ENCODE measurements around the gene OR4D6.

The OR4D6 gene

DNA sequence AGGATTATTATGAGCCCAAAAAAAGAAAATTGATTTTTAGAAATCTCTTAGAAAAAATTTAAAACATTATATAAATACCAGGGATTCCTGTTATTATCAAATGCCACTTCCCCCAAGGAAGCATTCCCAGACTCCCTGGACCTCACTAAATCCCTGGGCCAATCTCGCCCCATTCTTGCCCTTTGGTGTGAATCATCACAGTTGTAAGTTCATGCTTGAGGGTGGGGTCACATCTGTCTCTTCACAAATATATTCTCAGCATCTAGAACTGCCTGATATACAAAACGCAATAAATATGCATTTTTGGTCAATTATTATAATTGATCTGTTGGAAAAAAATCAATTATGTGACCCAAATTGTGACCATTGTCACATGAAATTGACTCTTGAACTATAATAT lies 8.3 kb upstream of the OR4D6 start:
- DNase-seq (ENCODE audit: low read depth in 1 of 2, low spot score in 1 of 2), result no peak
- in situ Hi-C loops (cut with HindIII; ENCODE audit: low pct_unique_long_range_greater_than_20kb, low sequenced_read_pairs), result no loop called here
- no peak for TF ChIP-seq JUND (IDR thresholded peaks at IDR 0.05; ENCODE audit: low read depth)

DNA sequence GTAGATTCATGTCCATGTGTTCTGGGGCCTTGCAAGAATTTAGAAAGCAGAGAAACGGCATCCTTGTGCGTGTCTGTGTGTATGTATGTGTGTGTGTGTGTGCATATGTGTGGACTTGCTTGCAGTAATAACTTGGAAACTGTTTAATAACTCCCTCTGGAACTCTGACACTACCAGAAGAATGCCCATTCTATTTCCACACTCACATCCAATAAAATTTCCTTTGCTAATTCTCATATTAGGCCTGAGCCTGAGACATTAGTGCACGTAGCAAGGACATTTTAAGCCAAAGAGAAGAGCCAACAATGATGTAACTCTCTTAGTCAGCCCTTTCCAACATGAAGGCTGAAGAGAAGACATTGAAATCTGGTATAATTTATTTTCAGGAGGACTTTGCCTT lies 3.2 kb downstream of the OR4D6 start:
- no peak for TF ChIP-seq JUND (IDR thresholded peaks at IDR 0.05; ENCODE audit: low read depth)
- no peak for DNase-seq (ENCODE audit: low read depth in 1 of 2, low spot score in 1 of 2)
- in situ Hi-C loops (cut with HindIII; ENCODE audit: low pct_unique_long_range_greater_than_20kb, low sequenced_read_pairs), result no loop called here

DNA sequence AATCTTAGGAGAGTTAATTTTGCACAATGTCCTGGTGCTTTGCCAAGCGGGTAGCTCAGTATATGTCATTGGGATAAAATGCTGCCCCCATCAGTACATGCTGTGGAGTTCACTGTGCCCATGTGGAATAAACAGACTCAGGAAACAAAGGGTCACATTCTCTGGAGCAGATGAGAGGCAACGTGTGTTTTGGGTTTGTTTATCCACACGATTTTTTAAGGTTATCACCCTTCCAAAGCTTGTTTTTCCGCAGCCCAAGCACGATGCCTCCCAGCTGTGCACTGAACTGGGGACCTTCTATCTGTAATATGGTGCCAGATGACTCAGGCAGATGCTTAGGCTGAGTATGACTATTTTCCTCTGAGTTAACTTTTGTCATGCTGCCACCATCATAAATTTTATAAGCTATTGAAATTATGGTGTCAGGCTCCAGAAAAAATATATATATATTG lies 6.5 kb downstream of the OR4D6 start:
- TF ChIP-seq JUND (IDR thresholded peaks at IDR 0.05; ENCODE audit: low read depth), result no peak
- in situ Hi-C loops (cut with HindIII; ENCODE audit: low pct_unique_long_range_greater_than_20kb, low sequenced_read_pairs), result no loop called here
- no peak for DNase-seq (ENCODE audit: low read depth in 1 of 2, low spot score in 1 of 2)

DNA sequence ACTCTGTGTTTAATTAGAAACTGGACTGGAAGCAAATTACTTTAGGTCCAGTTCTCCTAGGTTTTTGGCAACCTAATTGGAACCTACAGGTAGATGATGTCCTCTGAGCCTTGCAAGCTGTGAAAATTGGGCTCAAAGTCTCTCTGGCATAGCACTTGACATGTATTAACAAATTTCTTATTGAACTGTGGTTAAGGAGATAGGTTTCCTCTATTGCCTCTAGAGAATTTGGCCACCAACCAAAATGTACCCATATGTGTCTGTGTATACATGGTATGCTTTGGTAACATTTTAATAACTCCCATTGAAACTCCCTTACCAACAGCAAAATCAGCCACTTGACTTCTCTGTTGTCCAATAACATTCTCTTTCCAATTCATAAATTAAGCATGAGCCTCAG lies 16.3 kb downstream of the OR4D6 start, which contains the start of gene OR4D10:
TSS of gene OR4D10 (plus strand) at position 301 of the 400 bp plus-strand sequence. CDS start 4,115 bp downstream, outside the sequence.
- TF ChIP-seq JUND (IDR thresholded peaks at IDR 0.05; ENCODE audit: low read depth), result no peak
- in situ Hi-C loops (cut with HindIII; ENCODE audit: low pct_unique_long_range_greater_than_20kb, low sequenced_read_pairs), result no loop called here
- no peak for DNase-seq (ENCODE audit: low read depth in 1 of 2, low spot score in 1 of 2)

DNA sequence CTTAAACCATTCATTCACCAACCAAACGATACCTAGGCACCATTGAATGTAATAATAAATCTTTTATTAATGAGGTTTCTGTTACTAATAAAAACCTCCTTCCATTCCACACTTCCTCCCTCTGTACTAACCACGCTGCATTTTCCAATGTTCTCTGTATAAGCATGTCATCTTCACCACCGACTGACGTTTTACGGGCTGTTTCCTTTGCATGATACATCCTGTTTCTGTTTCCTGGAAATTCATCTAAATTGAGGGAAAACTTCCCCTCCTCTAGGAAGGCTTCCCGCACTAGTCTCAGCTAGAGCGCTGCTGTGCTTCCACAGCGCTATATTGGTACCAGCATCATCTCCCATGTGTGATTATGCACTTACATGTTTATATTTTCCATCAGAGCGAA lies 18.4 kb downstream of the OR4D6 start:
- DNase-seq (ENCODE audit: low read depth in 1 of 2, low spot score in 1 of 2), result no peak
- no peak for TF ChIP-seq JUND (IDR thresholded peaks at IDR 0.05; ENCODE audit: low read depth)
- in situ Hi-C loops (cut with HindIII; ENCODE audit: low pct_unique_long_range_greater_than_20kb, low sequenced_read_pairs), result no loop called here

DNA sequence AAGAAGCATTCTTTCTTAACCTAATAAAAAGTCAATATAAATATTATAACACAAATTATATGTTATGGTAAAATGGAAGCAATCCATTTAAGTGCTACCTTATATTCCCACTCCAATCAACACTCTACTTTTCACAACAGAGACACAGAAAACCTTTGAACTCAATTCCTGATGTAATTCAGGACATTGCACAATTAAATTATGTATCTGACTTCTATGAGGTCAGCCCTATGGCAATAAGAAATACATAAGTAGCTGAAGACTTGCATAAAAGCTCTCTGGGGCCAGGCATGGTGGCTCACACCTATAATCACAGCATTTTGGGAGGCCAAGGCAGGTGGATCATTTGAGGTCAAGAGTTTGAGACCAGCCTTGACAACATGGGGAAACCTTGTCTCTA lies 23.1 kb downstream of the OR4D6 start:
- in situ Hi-C loops (cut with HindIII; ENCODE audit: low pct_unique_long_range_greater_than_20kb, low sequenced_read_pairs), result no loop called here
- no peak for TF ChIP-seq JUND (IDR thresholded peaks at IDR 0.05; ENCODE audit: low read depth)
- no peak for DNase-seq (ENCODE audit: low read depth in 1 of 2, low spot score in 1 of 2)

DNA sequence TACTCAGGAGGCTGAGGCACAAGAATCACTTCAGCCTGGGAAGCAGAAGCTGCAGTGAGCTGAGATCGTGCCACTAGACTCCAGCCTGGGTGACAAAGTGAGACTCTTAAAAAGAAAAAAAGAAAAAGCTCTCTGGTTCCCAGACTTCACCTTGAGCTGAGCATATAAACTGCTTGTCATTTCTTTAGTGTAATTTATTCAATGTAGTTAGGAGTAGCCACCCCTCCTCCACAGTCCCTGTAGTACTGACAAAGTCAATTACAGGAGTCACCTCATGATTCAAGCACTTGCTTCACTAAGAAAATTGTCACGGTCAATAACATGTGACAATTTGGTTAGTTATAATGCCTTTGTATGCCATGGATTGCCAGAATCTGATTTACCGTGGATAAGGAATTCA lies 23.6 kb downstream of the OR4D6 start:
- DNase-seq (ENCODE audit: low read depth in 1 of 2, low spot score in 1 of 2), result no peak
- in situ Hi-C loops (cut with HindIII; ENCODE audit: low pct_unique_long_range_greater_than_20kb, low sequenced_read_pairs), result no loop called here
- TF ChIP-seq JUND (IDR thresholded peaks at IDR 0.05; ENCODE audit: low read depth), result no peak

DNA sequence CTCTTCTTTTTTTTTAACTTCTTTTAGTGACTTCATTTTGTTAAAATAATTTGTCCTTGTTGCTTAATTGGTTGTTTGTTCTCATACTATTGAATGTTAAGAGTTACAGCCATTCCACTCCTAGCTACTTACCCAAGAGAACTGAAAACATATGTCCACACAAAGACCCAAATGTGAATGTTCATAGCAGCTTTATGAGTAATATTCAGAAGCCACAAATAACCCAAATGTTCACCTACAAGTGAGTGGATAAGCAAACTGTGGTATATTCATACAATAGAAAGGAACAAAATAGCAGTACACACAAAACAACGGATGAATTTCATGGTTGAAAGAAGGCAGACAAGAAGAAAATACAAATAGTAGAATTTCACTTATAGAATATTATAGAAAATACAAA lies 45.2 kb downstream of the OR4D6 start:
- TF ChIP-seq JUND (IDR thresholded peaks at IDR 0.05; ENCODE audit: low read depth), result no peak
- in situ Hi-C loops (cut with HindIII; ENCODE audit: low pct_unique_long_range_greater_than_20kb, low sequenced_read_pairs), result no loop called here
- DNase-seq (ENCODE audit: low read depth in 1 of 2, low spot score in 1 of 2), result no peak

DNA sequence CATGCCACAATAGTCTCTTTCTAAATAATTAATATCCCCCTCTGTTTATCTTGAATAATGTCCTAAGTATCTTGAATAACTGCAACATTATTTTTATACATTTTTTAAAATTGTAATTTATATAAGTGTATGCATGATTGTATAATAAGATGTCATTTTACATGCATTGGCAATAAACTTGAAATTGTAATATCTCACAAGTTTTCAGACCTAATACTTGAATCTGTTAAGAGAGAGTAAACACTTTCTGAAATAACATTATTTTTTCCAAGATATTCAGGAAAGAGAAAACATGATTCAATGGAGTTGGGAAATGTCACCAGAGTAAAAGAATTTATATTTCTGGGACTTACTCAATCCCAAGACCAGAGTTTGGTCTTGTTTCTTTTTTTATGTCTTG lies 46.5 kb downstream of the OR4D6 start, which contains the start of gene OR4D11:
TSS of gene OR4D11 (plus strand) at position 301 of the 400 bp plus-strand sequence. CDS start at position 301, 0 bp downstream.
- DNase-seq (ENCODE audit: low read depth in 1 of 2, low spot score in 1 of 2), result no peak
- in situ Hi-C loops (cut with HindIII; ENCODE audit: low pct_unique_long_range_greater_than_20kb, low sequenced_read_pairs), result no loop called here
- no peak for TF ChIP-seq JUND (IDR thresholded peaks at IDR 0.05; ENCODE audit: low read depth)
